Natural killer cell (primary cell): ENCODE data around the gene PCBP2. TPM values are rescaled to one million over a fixed set of nuclear protein-coding genes. Genes with fewer than 3 reads are reported as not detected.
"Not testable (repeated sequence)": the region's sequence is repeated elsewhere in the genome, so short reads cannot be mapped to it uniquely, and the experiment has no call there.

ENCODE experiments used
- ATAC-seq, 3 donors: fragments of 150-1000 bp in 2 of 3; fragments of 200-7000 bp in 1 of 3; cut with Tn5 transposase; 1 replicate in 1 of 3; 2 replicates in 2 of 3; pipeline ENCODE4 v1.10.0; 2021; ENCODE audit warnings: mild to moderate bottlenecking in 2 of 3, moderate library complexity in 2 of 3
- DNase-seq, 2 donors: peaks; one replicate each; pipeline versions ENCODE4 v3.0.0 to v3.0.0-alpha.2; 2013 to 2021; ENCODE audit warnings: mixed read lengths in 1 of 2
- H3K27ac ChIP-seq: one replicate; pipeline ENCODE4 v1.5.1; 2013; ENCODE audit warnings: mild to moderate bottlenecking, low read length
- H3K27me3 ChIP-seq: one replicate; pipeline ENCODE4 v1.6.1; 2013; ENCODE audit warnings: low read length; ENCODE audit not compliant: control insufficient read depth, insufficient read depth
- H3K36me3 ChIP-seq: one replicate; pipeline ENCODE4 v1.6.1; 2013; ENCODE audit warnings: low read length; ENCODE audit not compliant: control insufficient read depth, insufficient read depth
- H3K4me1 ChIP-seq: one replicate; pipeline ENCODE4 v1.6.1; 2013; ENCODE audit warnings: low read length; ENCODE audit not compliant: control insufficient read depth, insufficient read depth
- H3K4me3 ChIP-seq: one replicate; pipeline ENCODE4 v1.5.1; 2013; ENCODE audit warnings: low read length
- H3K9me3 ChIP-seq: one replicate; pipeline ENCODE4 v1.6.1; 2013; ENCODE audit warnings: low read length; ENCODE audit not compliant: control insufficient read depth, insufficient read depth
- H3K27ac Mint-ChIP-seq, 2 donors: one replicate each; pipeline ENCODE4 v1.8.0; 2022; ENCODE audit warnings: mild to moderate bottlenecking in 2 of 2, mixed read lengths in 2 of 2, moderate library complexity in 1 of 2
- H3K27me3 Mint-ChIP-seq, 2 donors: one replicate each; pipeline ENCODE4 v1.8.0; 2022; ENCODE audit warnings: low read depth in 2 of 2, mixed read lengths in 2 of 2
- H3K36me3 Mint-ChIP-seq: one replicate; pipeline ENCODE4 v1.8.0; 2022; ENCODE audit warnings: mixed read lengths
- H3K4me1 Mint-ChIP-seq, 2 donors: one replicate each; pipeline ENCODE4 v1.8.0; 2022; ENCODE audit warnings: mixed read lengths in 2 of 2
- H3K4me3 Mint-ChIP-seq: one replicate; pipeline ENCODE4 v1.8.0; 2022; ENCODE audit warnings: mild to moderate bottlenecking, moderate library complexity, mixed read lengths
- H3K9me3 Mint-ChIP-seq, 2 donors: one replicate each; pipeline ENCODE4 v1.8.0; 2022; ENCODE audit warnings: mixed read lengths in 2 of 2
- CTCF ChIP-seq: fragments of 200-600 bp; IDR thresholded peaks from one replicate; pipeline ENCODE4 v1.8.0; 2022; ENCODE audit warnings: antibody characterized with exemption
- WGBS: methylation state at CpG from one replicate; pipeline ENCODE4 v1.1.7; 2013; ENCODE audit warnings: missing lambda C conversion rate; ENCODE audit not compliant: insufficient coverage; 5-methylcytosine and 5-hydroxymethylcytosine counted together
- intact Hi-C: fragments of 100-400 bp; cut with micrococcal nuclease; formaldehyde crosslinking; loops from one replicate; pipeline ENCODE4 v1.14.2; 2022
- total RNA-seq, 4 donors: library from RNA; stranded (reverse); fragments of 120-200 nt in 1 of 4; gene quantifications; one replicate each; pipeline versions ENCODE4 v1.2.3 to v1.2.4, GENCODE V29; 2013 to 2022

Gene PCBP2
- total RNA-seq, 3 donors from 2014 or later (not counting 1 experiment from before 2014, with no cell fraction given) = 910 to 1,083 (median 943) TPM

- Mint-ChIP-seq H3K4me3 (peak within 1 kb of the TSS; percentile 99), H3K9me3 (no peaks in the 10 kb centered on the region), H3K36me3 (no peaks in the 10 kb centered on the region), H3K27ac (peak within 1 kb of the TSS; percentile 94 to 96), H3K27me3 (no peaks in the 10 kb centered on the region), H3K4me1 (peaks cover 38 to 50% of the 10 kb centered on the region in 2 donors)
- peak; percentile 93 to 99 for DNase-seq
- H3K9me3 ChIP-seq = no peaks in the 10 kb centered on the region
- H3K4me3 ChIP-seq = peak within 1 kb of the TSS; percentile 99
- ATAC-seq = peak; percentile 97 to 100 (median 99)
- WGBS = 3% methylated on average over 31 of the region's 31 CpGs
- H3K27me3 ChIP-seq = no peaks in the 10 kb centered on the region
- intact Hi-C loops = loop anchor here (1.0 kb wide), 3 partner anchors 10 to 62 kb away; no protein-coding TSS in a partner anchor
- H3K27ac ChIP-seq = peak within 1 kb of the TSS; percentile 82
- H3K36me3 ChIP-seq = peaks cover 25% of the 10 kb centered on the region
- peaks cover 36% of the 10 kb centered on the region for H3K4me1 ChIP-seq
- TF ChIP-seq CTCF = no peak
Measured at GRCh38 chr12:53441040-53441833, 10.7 kb upstream of the PCBP2 start, which contains the start of gene PRR13. Gene PRR13, plus strand, starts transcription at chr12:53441734. Its CDS starts 981 bp downstream, at chr12:53442715.

GRCh38 chr12:53443955-53444354 is 7.9 kb upstream of the PCBP2 start:
- DNase-seq = no peak

GRCh38 chr12:53444593-53445325 is 7.1 kb upstream of the PCBP2 start:
- H3K36me3 ChIP-seq = peaks cover 33% of the 10 kb centered on the region
- peaks cover 42 to 60% of the 10 kb centered on the region in 2 donors for H3K4me1 Mint-ChIP-seq
- H3K27me3 ChIP-seq, H3K27ac ChIP-seq, DNase-seq, H3K9me3 Mint-ChIP-seq, H3K4me3 ChIP-seq, ATAC-seq, H3K9me3 ChIP-seq, H3K27me3 Mint-ChIP-seq, intact Hi-C loops, H3K4me3 Mint-ChIP-seq, H3K36me3 Mint-ChIP-seq: not testable (repeated sequence)
- peak overlapping the region; percentile 51 to 94 for H3K27ac Mint-ChIP-seq
- H3K4me1 ChIP-seq = peaks cover 36% of the 10 kb centered on the region
- 96% methylated on average over 10 of the region's 11 CpGs for WGBS

More at GRCh38 chr12:53443955-53444354, 7.9 kb upstream of the PCBP2 start:
- Mint-ChIP-seq H3K27ac (peak overlapping the region; percentile 94 to 96), H3K9me3 (no peaks in the 10 kb centered on the region), H3K4me3 (peak overlapping the region; percentile 59), H3K36me3 (no peaks in the 10 kb centered on the region), H3K27me3 (no peaks in the 10 kb centered on the region), H3K4me1 (peaks cover 42 to 60% of the 10 kb centered on the region in 2 donors)
- no peak overlapping the region for H3K27ac ChIP-seq
- no peaks in the 10 kb centered on the region for H3K27me3 ChIP-seq
- no peak overlapping the region for H3K4me3 ChIP-seq
- intact Hi-C loops = no loop called here
- peaks cover 33% of the 10 kb centered on the region for H3K36me3 ChIP-seq
- no peak for TF ChIP-seq CTCF
- peaks cover 36% of the 10 kb centered on the region for H3K4me1 ChIP-seq
- WGBS = 97% methylated on average over 3 of the region's 4 CpGs
- no peak for ATAC-seq
- no peaks in the 10 kb centered on the region for H3K9me3 ChIP-seq

- H3K4me1 ChIP-seq = peaks cover 4% of the 10 kb centered on the region
- no peak overlapping the region for H3K4me3 ChIP-seq
- H3K36me3 ChIP-seq = peaks cover 28% of the 10 kb centered on the region
- Mint-ChIP-seq H3K4me1 (peaks cover 42 to 47% of the 10 kb centered on the region in 2 donors), H3K4me3 (no peak overlapping the region), H3K9me3 (no peaks in the 10 kb centered on the region), H3K27me3 (no peaks in the 10 kb centered on the region), H3K36me3 (peaks cover 25% of the 10 kb centered on the region), H3K27ac (peak overlapping the region in 1 of 2 donors; percentile 46)
- TF ChIP-seq CTCF = no peak
- DNase-seq = no peak
- no peak for ATAC-seq
- intact Hi-C loops = loop anchor here (1.0 to 2.0 kb wide), 2 partner anchors 10 to 50 kb away; partner anchors contain the start of genes PRR13 and TARBP2
- 93% methylated on average over 4 of the region's 7 CpGs for WGBS
- no peaks in the 10 kb centered on the region for H3K9me3 ChIP-seq
- H3K27me3 ChIP-seq = no peaks in the 10 kb centered on the region
- no peak overlapping the region for H3K27ac ChIP-seq
Measured at GRCh38 chr12:53450936-53451335, 966 bp upstream of the PCBP2 start.
